ENCODE data around the gene PDZD4.

PDZD4 gene

DNA sequence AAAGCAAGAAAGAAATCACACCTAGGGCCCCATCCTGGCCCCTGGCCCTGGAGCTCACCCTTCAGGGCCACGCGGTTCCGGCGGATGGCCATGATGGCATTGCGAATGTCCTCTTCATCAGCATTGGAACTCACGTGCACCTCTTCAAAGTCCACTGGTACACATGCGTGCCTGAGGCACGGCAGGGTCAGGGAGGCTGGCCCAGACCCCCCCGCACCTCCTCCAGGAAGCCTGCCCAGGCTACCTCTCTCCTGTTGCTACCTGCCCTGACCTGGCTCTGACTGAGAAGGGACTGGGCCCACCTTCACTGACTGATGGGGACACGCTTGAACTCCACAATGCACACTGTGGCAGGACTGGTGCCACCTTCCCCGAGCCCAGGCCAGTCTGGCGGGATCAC, 40.7 kb downstream of the PDZD4 start:
- DNase-seq (ENCODE audit: low read depth in 2 of 2) = no peak

DNA sequence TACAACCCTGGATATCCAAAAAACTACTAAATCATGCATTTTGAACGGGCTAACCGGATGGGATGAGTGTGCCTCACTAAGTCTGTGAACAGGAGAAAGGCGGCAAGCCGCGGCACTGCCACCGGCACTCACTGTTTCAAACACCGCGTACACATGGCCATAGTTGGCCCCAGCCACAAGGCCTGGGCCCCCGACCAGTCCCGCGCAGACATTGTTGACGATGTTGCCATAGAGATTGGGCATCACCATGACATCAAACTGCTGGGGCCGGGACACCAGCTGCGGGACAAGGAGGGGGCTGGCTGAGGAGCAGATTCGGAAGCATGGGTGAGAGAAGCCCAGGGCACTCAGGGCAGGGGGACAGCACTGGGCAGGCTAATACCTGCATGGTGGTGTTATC, 43.7 kb downstream of the PDZD4 start:
- DNase-seq (ENCODE audit: low read depth in 2 of 2) = no peak

DNA sequence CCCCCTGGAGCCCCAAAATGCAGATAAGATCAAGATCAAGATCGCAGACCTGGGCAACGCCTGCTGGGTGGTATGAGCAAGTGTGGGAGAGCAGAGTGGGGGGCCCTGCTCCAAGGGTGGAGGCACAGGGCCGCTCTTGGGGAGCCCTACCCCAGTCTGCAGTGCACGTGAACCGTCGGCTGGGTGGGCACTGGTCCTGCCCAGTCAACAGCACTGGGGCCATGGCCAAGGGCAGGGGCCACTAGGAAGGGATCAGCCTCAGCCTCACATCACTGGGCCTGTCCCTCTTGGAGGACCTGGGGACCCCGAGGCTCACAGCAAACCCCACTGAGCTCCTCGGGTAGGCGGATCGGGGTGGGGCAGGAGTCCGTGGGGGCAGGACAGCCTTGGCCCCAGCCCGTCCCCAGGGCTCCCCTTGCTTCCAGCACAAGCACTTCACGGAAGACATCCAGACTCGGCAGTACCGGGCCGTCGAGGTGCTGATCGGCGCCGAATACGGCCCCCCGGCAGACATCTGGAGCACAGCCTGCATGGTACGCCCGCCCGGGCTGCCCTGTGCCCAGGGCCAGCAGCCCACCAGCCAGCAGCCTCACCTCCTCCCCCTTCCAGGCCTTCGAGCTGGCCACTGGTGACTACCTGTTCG, 45.9 kb downstream of the PDZD4 start:
- DNase-seq (ENCODE audit: low read depth in 2 of 2) = no peak

DNA sequence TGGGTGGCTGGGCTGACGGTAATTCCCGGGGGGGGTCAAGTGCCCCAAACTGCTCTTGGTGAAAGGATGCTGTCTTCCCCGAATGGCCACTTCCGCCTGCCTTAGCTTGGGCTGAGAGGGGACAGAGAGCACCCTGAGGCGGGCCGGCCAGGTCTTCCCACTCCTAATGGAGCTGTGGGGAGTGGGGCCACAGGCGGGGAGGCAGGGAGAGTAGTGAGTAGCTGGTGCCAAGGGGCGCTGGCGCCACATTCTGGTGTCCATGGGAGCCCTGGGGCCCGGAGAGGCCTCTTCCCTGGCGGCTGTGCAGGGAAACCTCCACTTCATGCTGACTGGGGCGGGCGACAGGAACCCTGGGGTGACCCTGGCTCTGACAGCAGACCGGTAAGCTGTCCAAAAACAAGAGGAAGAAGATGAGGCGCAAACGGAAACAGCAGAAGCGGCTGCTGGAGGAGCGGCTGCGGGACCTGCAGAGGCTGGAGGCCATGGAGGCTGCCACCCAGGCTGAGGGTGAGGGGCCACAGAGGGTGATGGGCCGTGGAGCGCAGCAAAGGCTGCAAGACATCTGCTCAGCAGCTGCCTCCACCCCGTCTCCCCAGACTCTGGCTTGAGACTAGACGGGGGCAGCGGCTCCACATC, 46.8 kb downstream of the PDZD4 start:
- no peak for DNase-seq (ENCODE audit: low read depth in 2 of 2)

DNA sequence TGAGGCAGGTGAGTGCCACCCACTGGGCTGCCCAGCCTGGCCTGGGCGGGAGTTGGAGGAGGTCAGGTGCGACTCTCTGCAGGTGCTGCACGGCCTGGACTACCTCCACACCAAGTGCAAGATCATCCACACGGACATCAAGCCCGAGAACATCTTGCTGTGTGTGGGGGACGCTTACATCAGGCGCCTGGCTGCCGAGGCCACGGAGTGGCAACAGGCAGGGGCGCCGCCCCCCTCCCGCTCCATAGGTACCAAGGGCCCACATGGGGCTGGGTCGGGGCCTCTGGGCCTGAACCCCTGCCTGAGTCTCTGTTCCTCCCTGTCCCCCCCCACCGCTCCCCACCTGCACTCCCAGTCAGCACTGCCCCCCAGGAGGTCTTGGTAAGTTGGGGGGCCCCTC, 47.5 kb downstream of the PDZD4 start:
- no peak for DNase-seq (ENCODE audit: low read depth in 2 of 2)

DNA sequence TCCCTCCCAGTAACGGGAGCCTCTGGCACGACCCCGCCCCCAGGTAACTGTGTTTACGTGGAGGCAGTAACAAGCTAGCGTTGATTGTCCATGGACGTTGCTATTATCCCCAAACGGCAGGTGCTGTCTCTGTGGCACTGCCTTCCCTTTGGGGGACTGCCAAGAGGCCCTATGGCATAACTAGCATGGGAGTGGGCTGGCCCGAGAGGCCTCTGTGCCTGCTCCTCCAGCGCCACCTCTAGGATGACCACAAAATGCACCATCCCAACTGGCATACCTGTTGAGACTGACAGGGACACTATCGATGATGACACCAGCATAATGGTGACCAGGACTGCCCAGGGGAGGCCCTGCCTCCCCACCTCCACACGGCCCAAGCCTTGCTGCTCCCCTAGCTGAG, 48.0 kb downstream of the PDZD4 start:
- DNase-seq (ENCODE audit: low read depth in 2 of 2) = no peak

DNA sequence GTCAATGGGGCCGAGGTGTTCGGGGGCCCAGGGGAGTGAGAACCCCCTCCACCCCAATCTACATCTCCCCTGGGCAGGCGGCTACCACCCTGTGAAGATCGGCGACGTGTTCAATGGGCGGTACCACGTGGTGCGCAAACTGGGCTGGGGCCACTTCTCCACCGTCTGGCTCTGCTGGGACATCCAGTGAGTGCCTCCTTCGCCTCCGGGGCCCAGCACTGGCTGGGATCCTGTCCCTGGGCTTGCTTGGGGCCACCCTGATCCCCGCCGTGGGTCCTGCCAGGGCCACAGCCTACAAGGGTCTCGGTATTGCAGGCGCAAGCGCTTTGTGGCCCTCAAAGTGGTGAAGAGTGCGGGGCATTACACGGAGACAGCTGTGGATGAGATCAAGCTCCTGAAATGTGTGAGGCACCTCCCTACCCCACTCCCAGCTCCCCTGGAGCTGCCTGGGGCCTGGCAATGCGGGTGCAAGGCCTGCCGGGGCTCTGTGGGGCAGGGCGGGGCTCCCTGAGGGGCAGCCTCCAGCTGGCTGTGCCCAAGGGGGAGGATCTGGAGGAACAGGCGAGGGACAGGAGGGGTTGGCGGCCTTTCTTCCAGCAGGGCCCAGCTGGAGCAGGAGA, 48.8 kb downstream of the PDZD4 start:
- no peak for DNase-seq (ENCODE audit: low read depth in 2 of 2)

DNA sequence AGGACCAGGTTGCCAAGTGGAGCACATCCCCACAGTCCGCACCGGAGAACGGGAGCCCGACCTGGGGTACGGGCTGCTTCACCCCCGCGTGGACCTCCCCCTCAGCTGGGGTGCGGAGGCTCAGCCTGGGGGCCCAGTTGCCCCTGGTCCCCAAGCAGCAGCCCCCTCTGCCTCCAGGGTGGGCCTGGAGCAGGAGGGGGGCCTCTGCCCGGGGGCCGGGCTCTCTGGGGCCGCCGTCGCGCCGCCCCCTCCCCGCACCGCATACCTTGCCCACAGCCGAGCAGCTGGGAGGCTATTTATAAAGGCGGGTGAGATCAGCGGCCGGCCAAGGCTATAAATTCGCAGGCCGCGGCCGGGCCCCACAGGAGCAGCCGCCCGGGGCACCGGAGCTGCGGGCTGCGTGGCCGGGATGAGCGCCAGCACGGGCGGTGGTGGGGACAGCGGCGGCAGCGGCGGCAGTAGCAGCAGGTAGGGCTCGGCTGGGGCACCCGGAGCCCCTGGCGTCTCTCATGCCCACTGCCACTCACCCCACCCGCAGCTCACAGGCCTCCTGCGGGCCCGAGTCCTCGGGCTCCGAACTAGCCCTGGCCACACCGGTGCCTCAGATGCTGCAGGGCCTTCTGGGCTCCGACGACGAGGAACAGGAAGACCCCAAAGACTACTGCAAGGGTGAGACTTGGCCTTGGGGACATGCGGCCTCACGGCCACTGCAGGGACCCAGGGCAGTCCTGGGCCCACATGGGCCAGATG, 49.5 kb downstream of the PDZD4 start, which contains the start of gene SRPK3:
TSS of gene SRPK3 (plus strand) at position 364 of the 750 bp plus-strand sequence. CDS start at position 410, 46 bp downstream.
- DNase-seq (ENCODE audit: low read depth in 2 of 2) = no peak

DNA sequence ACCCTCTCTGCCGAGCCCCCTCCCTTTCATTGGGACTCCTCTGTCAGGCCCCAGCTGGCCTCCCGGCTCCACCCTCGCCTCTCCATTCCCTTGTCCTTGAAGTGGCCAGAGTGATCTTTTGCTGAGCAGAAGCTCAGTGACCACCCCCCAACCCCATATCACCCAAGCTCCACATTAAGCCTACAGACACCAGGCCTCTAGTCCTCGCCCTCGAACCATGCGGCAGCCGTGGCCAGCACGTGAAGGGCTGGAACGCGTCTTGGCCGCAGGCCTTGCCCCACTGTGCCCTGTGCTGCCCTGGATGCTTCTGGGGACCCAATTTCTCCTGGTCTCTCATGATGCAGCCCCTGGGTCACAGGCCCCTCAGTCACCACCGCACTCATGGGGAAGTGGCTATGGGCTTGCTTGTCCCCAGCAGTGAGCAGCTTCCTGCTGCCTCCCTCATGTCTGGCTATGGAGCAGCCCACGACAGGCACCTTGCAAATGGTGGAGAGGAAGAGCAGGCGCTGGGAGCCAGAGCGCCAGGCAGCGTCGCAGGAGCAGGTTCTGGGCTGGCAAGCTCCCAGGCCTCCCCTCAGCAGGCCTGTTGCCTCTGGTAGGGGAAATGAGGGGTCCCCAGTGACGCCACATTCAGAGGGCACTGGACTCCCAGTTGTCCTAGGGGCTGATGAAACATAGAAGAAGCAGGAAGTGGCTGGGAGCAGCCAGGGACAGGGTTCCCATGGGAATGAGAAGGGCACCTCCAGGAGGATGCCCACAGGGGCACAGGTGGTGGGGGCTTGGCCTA, 50.3 kb downstream of the PDZD4 start:
- DNase-seq (ENCODE audit: low read depth in 2 of 2) = no peak

DNA sequence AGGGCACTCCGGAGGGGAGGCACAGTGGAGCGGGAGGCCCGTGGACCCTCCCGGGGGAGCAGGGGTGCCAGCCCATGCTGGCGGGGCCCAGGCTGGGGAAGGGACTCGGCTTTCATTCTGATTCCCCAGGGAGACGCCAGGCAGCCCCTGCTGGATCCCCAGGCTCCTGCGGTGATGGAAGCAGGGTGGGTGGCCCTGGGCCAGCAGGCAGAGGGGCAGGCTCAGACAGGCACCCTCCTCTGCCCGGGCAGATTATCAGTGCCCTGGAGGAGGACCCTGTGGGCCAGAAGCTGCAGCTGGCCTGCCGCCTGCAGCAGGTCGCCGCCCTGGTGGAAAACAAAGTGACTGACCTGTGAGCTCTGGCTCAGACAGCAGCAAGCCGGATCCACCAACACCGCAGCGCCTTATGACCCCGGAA, 51.7 kb downstream of the PDZD4 start:
- no peak for DNase-seq (ENCODE audit: low read depth in 2 of 2)

DNA sequence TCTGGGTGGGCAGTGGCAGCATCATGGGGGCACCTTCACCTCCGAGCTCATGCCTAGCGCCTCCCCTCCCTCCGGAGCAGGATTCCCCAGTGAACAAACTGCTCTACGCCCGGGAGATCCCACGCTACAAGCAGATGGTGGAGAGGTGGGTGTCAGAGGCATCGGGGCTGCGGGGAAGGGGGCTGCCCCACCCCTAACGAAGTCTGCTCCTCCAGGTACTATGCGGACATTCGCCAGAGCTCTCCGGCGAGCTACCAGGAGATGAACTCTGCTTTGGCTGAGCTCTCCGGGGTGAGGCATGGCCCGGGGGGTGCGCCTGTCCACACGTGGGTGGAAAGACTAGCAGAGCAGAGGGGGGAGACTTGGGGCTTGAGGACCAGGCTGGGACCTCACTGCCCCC, 52.2 kb downstream of the PDZD4 start:
- DNase-seq (ENCODE audit: low read depth in 2 of 2) = no peak

DNA sequence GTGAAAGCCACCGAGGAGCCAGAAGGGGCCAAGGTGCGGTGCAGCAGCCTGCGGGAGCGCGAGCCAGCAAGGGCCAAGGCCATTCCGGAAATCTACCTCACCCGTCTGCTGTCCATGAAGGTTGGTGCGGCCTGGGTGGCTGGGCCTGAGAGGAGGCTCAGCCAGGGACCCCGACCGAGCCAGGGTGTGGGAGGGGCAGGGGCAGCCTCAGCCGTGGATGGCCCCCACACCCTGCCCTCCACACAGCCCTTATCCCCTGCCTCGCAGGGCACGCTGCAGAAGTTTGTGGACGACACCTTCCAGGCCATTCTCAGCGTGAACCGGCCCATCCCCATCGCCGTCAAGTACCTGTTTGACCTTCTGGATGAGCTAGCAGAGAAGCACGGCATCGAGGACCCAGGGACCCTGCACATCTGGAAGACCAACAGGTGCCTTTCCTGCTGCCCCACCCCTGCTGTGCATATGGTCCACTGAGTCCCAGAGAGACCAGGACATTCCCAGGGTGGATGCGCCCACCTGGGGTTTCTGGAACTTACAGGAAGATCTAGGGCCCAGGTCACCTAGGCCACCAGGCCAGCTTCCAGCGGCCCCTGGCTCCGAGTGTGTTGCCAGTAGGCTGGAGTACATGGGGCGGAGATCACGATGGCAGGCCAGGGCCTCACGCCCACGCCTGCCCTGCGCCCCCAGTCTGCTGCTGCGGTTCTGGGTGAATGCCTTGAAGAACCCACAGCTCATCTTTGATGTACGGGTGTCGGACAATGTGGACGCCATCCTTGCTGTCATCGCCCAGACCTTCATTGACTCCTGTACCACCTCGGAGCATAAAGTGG, 52.9 kb downstream of the PDZD4 start:
- no peak for DNase-seq (ENCODE audit: low read depth in 2 of 2)

DNA sequence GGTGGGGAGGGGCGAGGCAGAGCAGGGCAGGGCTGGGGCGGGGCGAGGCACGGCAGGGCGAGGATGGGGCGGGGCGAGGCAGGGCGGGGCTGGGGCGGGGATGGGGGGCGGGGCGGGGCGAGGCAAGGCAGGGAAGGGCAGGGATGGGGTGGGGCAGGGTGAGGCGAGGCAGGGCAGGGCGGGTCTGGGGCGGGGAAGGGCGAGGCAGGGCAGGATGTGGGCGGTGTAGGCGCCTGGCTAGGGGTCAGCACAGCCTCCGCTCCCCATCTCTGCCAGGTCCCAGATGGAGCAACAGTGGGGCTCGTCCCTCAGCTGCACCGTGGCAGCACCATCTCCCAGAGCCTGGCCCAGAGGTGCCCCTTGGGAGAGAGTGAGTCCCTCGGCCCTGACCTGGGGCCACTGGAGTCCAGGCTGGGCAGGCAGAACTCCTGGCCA, 53.7 kb downstream of the PDZD4 start:
- DNase-seq (ENCODE audit: low read depth in 2 of 2) = no peak

DNA sequence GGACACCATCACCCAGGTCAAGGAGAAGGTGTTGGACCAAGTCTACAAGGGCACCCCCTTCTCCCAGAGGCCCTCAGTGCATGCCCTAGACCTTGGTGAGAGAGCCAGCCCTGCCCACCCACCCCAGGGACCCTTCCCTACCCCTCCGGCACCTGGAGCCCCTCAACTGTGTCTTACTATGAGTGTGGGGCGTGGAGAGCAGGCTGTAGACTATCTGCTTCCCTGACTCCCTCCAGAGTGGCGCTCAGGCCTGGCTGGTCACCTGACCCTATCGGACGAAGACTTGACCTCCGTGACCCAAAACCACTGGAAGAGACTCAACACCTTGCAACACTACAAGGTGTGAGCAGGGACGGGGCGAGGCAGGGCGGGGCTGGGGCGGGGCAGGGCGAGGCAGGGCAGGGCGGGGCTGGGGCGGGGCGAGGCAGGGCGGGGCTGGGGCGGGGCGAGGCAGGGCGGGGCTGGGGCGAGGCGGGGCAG, 54.2 kb downstream of the PDZD4 start:
- no peak for DNase-seq (ENCODE audit: low read depth in 2 of 2)

DNA sequence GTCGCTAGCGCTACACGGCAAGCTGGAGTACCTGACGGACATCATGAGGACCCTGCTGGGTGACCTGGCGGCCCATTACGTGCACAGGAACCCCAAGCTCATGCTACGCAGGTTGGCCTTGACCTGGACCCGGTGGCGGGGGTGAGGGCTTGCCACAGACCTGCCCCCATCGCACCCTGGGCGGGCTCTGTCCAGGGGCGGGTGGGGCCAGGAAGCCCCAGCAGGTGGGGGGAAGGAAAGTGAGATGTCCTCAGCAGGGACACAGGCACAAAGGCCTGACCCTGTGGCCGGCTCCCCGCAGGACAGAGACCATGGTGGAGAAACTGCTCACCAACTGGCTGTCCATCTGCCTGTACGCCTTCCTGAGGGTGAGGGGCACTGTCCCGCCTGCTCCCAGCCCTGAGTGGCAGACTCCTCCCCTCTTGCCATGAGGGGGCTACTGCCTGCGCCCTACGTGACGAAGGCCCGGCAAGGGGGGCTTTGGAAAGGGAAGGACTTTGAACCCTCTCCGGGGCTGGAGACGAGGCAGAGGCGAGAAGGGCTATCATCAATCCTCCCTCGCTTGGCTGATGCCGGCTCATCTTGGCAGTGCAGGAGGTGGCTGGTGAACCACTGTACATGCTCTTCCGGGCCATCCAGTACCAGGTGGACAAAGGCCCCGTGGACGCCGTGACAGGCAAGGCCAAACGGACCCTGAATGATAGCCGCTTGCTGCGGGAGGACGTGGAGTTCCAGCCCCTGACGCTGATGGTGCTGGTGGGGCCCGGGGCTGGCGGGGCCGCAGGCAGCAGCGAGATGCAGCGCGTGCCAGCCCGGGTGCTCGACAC, 54.8 kb downstream of the PDZD4 start:
- no peak for DNase-seq (ENCODE audit: low read depth in 2 of 2)

DNA sequence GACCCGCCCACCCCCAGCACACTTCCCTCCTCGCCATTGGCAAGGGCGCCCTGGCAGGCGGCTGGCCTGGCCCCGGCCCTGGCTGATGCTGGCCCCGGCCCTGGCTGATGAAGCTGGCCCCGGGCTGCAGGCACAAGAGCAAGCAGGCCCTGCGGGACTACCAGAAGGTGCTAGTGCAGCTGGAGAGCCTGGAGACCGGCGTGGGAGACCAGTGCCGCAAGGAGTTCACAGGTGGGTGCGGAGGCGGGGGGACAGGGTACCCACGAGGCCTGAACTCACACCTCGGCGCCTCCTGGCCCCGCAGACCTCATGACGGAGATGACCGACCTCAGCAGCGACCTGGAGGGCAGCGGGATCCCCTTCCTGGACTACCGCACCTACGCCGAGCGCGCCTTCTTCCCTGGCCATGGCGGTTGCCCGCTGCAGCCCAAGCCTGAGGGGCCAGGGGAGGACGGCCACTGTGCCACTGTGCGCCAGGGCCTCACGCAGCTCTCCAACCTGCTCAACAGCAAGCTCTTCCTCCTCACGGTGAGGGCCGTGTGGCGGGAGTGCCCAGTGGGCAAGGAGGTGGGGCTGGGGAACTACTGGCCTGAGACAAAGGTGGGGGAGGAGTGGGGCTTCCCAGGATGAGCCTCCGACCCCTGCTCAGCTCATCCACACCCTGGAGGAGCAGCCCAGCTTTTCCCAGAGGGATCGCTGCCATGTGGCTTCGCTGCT, 55.6 kb downstream of the PDZD4 start:
- no peak for DNase-seq (ENCODE audit: low read depth in 2 of 2)

DNA sequence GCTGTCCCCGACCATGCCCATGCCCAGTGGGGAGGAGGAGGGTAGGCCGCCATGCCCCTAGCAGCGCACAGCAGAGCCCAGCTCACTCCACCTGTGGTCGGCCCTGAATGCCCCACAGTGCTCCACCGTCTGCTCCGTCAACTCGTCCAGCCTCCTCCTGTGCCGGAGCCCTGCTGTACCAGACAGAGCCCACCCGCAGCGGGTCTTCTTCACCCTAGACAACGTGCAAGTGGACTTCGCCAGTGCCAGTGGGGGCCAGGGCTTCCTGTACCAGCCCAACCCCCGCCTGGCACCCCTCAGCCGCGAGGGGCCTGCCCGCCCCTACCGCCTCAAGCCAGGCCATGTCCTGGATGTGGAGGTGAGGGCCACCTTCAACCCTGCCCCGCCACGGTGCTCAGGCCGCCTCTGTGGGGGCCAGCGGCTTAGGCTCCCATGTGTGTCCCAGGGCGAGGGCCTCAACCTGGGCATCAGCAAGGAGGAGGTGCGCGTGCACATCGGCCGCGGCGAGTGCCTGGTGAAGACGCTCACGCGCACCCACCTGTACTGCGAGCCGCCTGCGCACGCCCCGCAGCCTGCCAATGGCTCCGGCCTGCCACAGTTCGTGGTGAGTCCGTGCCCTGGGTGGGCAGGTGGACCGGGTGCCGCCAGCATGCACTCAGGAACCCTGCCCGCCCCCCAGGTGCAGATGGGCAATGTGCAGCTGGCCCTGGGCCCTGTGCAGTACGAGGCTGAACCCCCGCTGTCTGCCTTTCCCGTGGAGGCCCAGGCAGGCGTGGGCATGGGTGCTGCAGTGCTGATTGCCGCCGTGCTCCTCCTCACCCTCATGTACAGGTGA, 56.4 kb downstream of the PDZD4 start:
- no peak for DNase-seq (ENCODE audit: low read depth in 2 of 2)

DNA sequence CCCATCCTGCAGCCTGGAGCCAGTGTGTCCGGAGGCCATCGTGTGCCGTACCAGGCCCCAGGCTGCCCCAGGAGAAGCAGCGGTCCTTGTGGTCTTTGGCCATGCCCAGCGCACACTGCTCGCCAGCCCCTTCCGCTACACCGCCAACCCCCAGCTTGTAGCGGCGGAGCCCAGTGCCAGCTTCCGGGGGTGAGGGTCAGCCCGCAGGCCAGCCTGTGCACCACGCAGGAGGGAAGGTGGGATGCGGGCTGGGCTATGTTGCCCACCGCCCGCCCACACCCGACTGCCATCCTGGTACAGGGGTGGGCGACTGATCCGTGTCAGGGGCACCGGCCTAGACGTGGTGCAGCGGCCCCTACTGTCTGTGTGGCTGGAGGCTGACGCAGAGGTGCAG, 57.1 kb downstream of the PDZD4 start:
- DNase-seq (ENCODE audit: low read depth in 2 of 2) = no peak

Data from stimulated activated CD8-positive, alpha-beta memory T cell treated with anti-CD3 and anti-CD28 coated beads, Interleukin-2, amount 100 ng/mL, for 48 hours (primary cell).